GM23248 (cell line): Measurements from ENCODE around the gene MIER2.
"Not testable (repeated sequence)": the region's sequence is repeated elsewhere in the genome, so short reads cannot be mapped to it uniquely, and the experiment has no call there.

Experiments used
- EZH2 ChIP-seq: fragments of 200-600 bp; sonication (generic); IDR thresholded peaks from 2 replicates; pipeline ENCODE4 v1.6.1; 2018; ENCODE audit warnings: antibody characterized with exemption, mild to moderate bottlenecking; ENCODE audit not compliant: insufficient read depth, poor library complexity, severe bottlenecking
- EZH2phosphoT487 ChIP-seq: fragments of 200-600 bp; sonication (generic); IDR thresholded peaks from 2 replicates; pipeline ENCODE4 v1.6.1; 2018; ENCODE audit warnings: antibody characterized with exemption, moderate library complexity, mild to moderate bottlenecking, low read depth; ENCODE audit not compliant: insufficient read depth

DNA sequence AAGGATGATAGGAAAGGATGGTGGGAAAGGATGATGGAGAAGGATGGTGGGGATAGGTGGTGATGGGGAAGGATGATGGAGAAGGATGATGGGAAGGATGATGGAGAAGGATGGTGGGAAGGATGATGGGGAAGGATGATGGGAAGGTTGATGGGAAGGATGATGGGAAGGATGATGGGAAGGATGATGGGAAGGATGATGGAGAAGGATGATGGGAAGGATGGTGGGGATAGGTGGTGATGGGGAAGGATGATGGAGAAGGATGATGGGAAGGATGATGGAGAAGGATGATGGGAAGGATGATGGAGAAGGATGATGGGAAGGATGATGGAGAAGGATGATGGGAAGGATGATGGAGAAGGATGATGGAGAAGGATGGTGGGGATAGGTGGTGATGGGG, 49.0 kb upstream of the MIER2 start:
- TF ChIP-seq EZH2phosphoT487, EZH2: not testable (repeated sequence)
